Activated CD8-positive, alpha-beta memory T cell treated with anti-CD3 and anti-CD28 coated beads, Interleukin-2, amount 50 U/mL, for 1 hour (primary cell): ENCODE results near the gene VSTM2B.
"Not testable (repeated sequence)": the region's sequence is repeated elsewhere in the genome, so short reads cannot be mapped to it uniquely, and the experiment has no call there.

Experiments
- DNase-seq: peaks from one replicate; pipeline ENCODE4 v3.0.0-alpha.2; 2020; ENCODE audit errors: extremely low read depth

The VSTM2B gene

GRCh38 chr19:29545866-29546582, 20.2 kb downstream of the VSTM2B start:
- no peak for DNase-seq

GRCh38 chr19:29546583-29547190, 20.9 kb downstream of the VSTM2B start:
- no peak for DNase-seq

GRCh38 chr19:29547361-29547960, 21.7 kb downstream of the VSTM2B start:
- no peak for DNase-seq

- DNase-seq: no peak
These were observed 22.2 kb downstream of the VSTM2B start for GRCh38 chr19:29547981-29548380.

GRCh38 chr19:29548483-29549085, 22.8 kb downstream of the VSTM2B start:
- DNase-seq: no peak

- no peak for DNase-seq
These were observed 23.6 kb downstream of the VSTM2B start for GRCh38 chr19:29549105-29550070.

- DNase-seq: no peak
These were observed 25.1 kb downstream of the VSTM2B start for GRCh38 chr19:29550896-29551295.

- DNase-seq: no peak
These were observed 26.0 kb downstream of the VSTM2B start for GRCh38 chr19:29551774-29552173.

- no peak for DNase-seq
These were observed 26.9 kb downstream of the VSTM2B start for GRCh38 chr19:29552454-29553280.

GRCh38 chr19:29554149-29554548, 28.4 kb downstream of the VSTM2B start:
- DNase-seq: no peak

GRCh38 chr19:29559110-29559509, 33.3 kb downstream of the VSTM2B start:
- DNase-seq: not testable (repeated sequence)

GRCh38 chr19:29559743-29560142, 33.9 kb downstream of the VSTM2B start:
- no peak for DNase-seq

- DNase-seq: no peak
These were observed 34.7 kb downstream of the VSTM2B start for GRCh38 chr19:29560313-29561075.

GRCh38 chr19:29561601-29562000, 35.8 kb downstream of the VSTM2B start:
- DNase-seq: no peak

- no peak for DNase-seq
These were observed 36.8 kb downstream of the VSTM2B start for GRCh38 chr19:29562299-29563297.

GRCh38 chr19:29563486-29564101, 37.8 kb downstream of the VSTM2B start:
- DNase-seq: no peak

- no peak for DNase-seq
These were observed 38.8 kb downstream of the VSTM2B start for GRCh38 chr19:29564574-29565005.

GRCh38 chr19:29565171-29565570, 39.4 kb downstream of the VSTM2B start:
- DNase-seq: no peak
